ENCODE results near the gene GPR89B.
"Not testable (repeated sequence)": the region's sequence is repeated elsewhere in the genome, so short reads cannot be mapped to it uniquely, and the experiment has no call there.

DNA sequence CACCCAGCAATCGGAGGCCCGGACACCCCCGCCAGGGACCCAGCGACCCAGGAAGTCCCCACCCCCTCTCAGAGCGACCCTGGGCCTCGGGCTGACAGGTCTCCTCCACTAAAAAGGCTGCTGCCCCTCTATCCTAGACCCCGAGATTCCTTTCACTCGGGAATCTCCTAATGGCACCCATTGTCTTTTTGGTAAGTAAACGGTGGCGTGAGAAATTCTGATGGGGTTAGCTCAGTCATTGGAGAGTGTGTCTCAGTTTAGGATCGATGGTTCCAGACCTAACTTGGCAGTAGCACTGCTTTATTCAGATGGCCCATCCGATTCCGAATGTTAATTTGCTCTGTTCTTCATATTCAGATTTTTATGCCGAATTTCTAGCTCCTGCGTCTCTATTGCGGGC, 104.9 kb downstream of the GPR89B start:
- TF ChIP-seq EP300, CTCF, POLR2A, POLR2AphosphoS5 (IDR thresholded peaks at IDR 0.05): not testable (repeated sequence)
